MM.1S (cell line): ENCODE data around the gene KLHL3.

Experiments
- DNase-seq: peaks from one replicate; pipeline ENCODE4 v3.0.0-alpha.2; 2015
- H2AFZ ChIP-seq: fragments of 300-600 bp; sonication (generic); 2 replicates; pipeline ENCODE4 v1.6.0; 2016; ENCODE audit warnings: antibody characterized with exemption, low read length
- H3F3A ChIP-seq: fragments of 300-600 bp; sonication (generic); 2 replicates; pipeline ENCODE4 v1.6.1; 2016; ENCODE audit warnings: mild to moderate bottlenecking, antibody characterized with exemption, low read length, moderate library complexity, mixed read lengths; ENCODE audit not compliant: insufficient read depth
- H3K27ac ChIP-seq: fragments of 300-600 bp; sonication (generic); 2 replicates; pipeline ENCODE4 v1.5.1; 2016; ENCODE audit warnings: mild to moderate bottlenecking, low read length
- H3K27me3 ChIP-seq: fragments of 300-600 bp; sonication (generic); replicated peaks from 2 replicates; pipeline ENCODE4 v1.6.0; 2016; ENCODE audit warnings: low read length; ENCODE audit not compliant: insufficient read depth
- H3K36me3 ChIP-seq: fragments of 300-600 bp; sonication (generic); replicated peaks from 2 replicates; pipeline ENCODE4 v1.6.1; 2016; ENCODE audit warnings: mild to moderate bottlenecking, low read length, mixed read lengths; ENCODE audit not compliant: insufficient read depth
- H3K4me1 ChIP-seq: fragments of 300-600 bp; sonication (generic); 2 replicates; pipeline ENCODE4 v1.6.1; 2016; ENCODE audit warnings: low read length, mixed read lengths
- H3K4me2 ChIP-seq: fragments of 300-600 bp; sonication (generic); 2 replicates; pipeline ENCODE4 v1.6.0; 2016; ENCODE audit warnings: low read depth, low read length
- H3K4me3 ChIP-seq: fragments of 300-600 bp; sonication (generic); 2 replicates; pipeline ENCODE4 v1.5.1; 2016; ENCODE audit warnings: low read length, mixed read lengths
- H3K79me2 ChIP-seq: fragments of 300-600 bp; sonication (generic); 2 replicates; pipeline ENCODE4 v1.6.1; 2016; ENCODE audit warnings: mixed run types, low read length, mixed read lengths
- H3K9ac ChIP-seq: fragments of 300-600 bp; sonication (generic); 2 replicates; pipeline ENCODE4 v1.6.1; 2016; ENCODE audit warnings: low read length, mixed read lengths
- H3K9me2 ChIP-seq: fragments of 300-600 bp; sonication (generic); replicated peaks from 2 replicates; pipeline ENCODE4 v1.6.1; 2016; ENCODE audit warnings: mild to moderate bottlenecking, low read length, mixed read lengths; ENCODE audit not compliant: insufficient read depth
- H3K9me3 ChIP-seq: fragments of 300-600 bp; sonication (generic); replicated peaks from 2 replicates; pipeline ENCODE4 v1.6.1; 2016; ENCODE audit warnings: mild to moderate bottlenecking, low read length, mixed read lengths; ENCODE audit not compliant: insufficient read depth
- H4K20me1 ChIP-seq: fragments of 300-600 bp; sonication (generic); 2 replicates; pipeline ENCODE4 v1.6.1; 2016; ENCODE audit warnings: mild to moderate bottlenecking, low read length, moderate library complexity, mixed read lengths; ENCODE audit not compliant: insufficient read depth
- CTCF ChIP-seq: fragments of 300-600 bp; sonication (generic); IDR thresholded peaks from 2 replicates; pipeline ENCODE4 v1.5.1; 2016; ENCODE audit warnings: antibody characterized with exemption, low read length, mixed read lengths
- EZH2 ChIP-seq: fragments of 300-600 bp; sonication (generic); optimal IDR thresholded peaks from 2 replicates; pipeline ENCODE3; 2017; ENCODE audit warnings: low read depth, mild to moderate bottlenecking, antibody characterized with exemption, low read length, mixed read lengths
- EZH2phosphoT487 ChIP-seq: fragments of 300-600 bp; sonication (generic); IDR thresholded peaks from 2 replicates; pipeline ENCODE4 v1.6.1; 2018; ENCODE audit warnings: antibody characterized with exemption, low read length

Gene KLHL3

DNA sequence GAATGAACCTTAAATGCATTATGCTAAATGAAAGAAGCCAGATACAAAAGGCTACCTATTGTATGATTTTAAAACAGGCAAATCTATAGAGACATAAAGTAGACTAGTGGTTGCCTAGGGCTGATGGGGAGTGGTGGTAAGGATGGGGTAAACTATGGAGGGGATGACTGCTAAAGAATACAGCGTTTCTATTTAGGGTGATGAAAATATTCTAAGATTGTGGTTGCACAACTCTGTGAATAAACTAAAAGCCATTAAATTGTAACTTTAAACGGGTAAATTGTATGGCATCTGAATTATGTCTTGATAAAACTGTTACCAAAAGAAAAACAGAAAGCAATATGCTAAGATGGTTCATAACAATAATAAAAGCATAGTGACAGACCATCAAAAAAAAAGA, 21.4 kb downstream of the KLHL3 start:
- no peak for TF ChIP-seq EZH2phosphoT487
- no peak for TF ChIP-seq EZH2
- TF ChIP-seq CTCF, result no peak
- Histone ChIP-seq H3K4me2 (no peak overlapping the region), H3K4me3 (no peak overlapping the region)

DNA sequence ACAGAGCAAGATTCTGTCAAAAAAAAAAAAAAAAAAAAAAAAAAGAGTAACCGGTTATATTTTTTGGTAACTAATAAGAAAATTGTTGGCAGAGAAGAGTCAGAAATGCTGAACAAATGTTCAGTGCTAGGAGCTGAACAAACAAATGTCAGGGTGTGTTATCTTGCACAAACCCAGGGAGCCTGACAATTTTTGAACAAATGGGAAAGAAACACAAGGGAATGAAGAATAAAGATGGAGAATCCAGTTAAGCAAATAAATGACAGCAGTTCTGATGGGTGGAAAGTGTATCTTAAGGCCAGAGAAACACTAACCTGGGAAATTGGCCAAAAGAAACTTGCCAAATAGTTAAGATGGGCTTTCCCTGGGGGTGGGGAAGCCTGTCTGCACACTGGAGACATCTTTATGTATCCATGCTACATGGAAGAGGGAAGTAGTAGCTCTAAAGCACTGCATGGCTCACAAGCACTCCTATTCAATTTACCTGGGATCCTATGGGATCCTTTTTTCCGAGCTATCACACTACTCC, 23.7 kb downstream of the KLHL3 start:
- peaks cover 8% of the 10 kb centered on the region; the same call in 1 of the 2 replicates for H3F3A ChIP-seq
- H3K36me3 ChIP-seq, result no peaks in the 10 kb centered on the region
- no peak for TF ChIP-seq EZH2phosphoT487
- no peak for TF ChIP-seq CTCF
- TF ChIP-seq EZH2, result no peak
- no peak overlapping the region for H3K27ac ChIP-seq
- H3K9me3 ChIP-seq, result no peaks in the 10 kb centered on the region
- H3K79me2 ChIP-seq, result no peaks in the 10 kb centered on the region
- no peaks in the 10 kb centered on the region for H4K20me1 ChIP-seq
- H2AFZ ChIP-seq, result no peak overlapping the region
- no peak overlapping the region for H3K4me3 ChIP-seq
- no peak overlapping the region for H3K4me2 ChIP-seq
- no peak for DNase-seq
- no peak overlapping the region for H3K9ac ChIP-seq
- H3K27me3 ChIP-seq, result no peaks in the 10 kb centered on the region
- H3K9me2 ChIP-seq, result no peaks in the 10 kb centered on the region
- H3K4me1 ChIP-seq, result peaks cover 24% of the 10 kb centered on the region

More for the DNA sequence above, 21.4 kb downstream of the KLHL3 start:
- Histone ChIP-seq H3K27ac (no peak overlapping the region), H3K9me3 (no peaks in the 10 kb centered on the region), H3K9me2 (no peaks in the 10 kb centered on the region), H3K4me1 (peaks cover 5% of the 10 kb centered on the region), H2AFZ (no peak overlapping the region), H3K9ac (no peak overlapping the region), H3K27me3 (no peaks in the 10 kb centered on the region), H3F3A (no peaks in the 10 kb centered on the region), H3K36me3 (no peaks in the 10 kb centered on the region), H3K79me2 (no peaks in the 10 kb centered on the region), H4K20me1 (no peaks in the 10 kb centered on the region)
- no peak for DNase-seq

DNA sequence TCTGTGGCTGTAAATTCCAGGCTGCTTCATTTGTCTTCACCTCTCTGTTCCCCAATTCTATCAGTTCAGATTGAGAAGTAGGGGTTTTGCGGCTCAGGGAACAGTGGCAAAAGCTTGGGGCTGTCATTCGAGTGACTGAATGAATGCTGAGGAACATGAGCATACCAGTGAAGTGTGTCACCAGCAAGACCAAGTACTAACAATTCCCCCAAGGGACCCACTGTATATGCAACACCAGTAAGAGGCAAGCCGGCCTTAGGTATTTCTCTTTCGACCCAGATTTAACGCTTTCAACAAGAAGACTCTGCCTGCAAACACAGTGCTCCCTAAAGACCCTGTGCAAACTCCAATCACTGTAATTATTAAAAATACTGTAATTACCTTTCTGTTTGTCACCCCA, 25.8 kb downstream of the KLHL3 start:
- Histone ChIP-seq H2AFZ (no peak overlapping the region), H3K27ac (no peak overlapping the region), H3K4me3 (no peak overlapping the region), H3K79me2 (no peaks in the 10 kb centered on the region), H3F3A (peaks cover 8% of the 10 kb centered on the region; the same call in 1 of the 2 replicates), H3K9me2 (no peaks in the 10 kb centered on the region), H3K27me3 (no peaks in the 10 kb centered on the region), H3K9ac (no peak overlapping the region), H3K9me3 (no peaks in the 10 kb centered on the region), H3K4me2 (no peak overlapping the region), H3K36me3 (no peaks in the 10 kb centered on the region), H4K20me1 (no peaks in the 10 kb centered on the region), H3K4me1 (peaks cover 24% of the 10 kb centered on the region)
- no peak for DNase-seq
- TF ChIP-seq CTCF (no peak), EZH2 (no peak), EZH2phosphoT487 (no peak)
